MM.1S (cell line): Measurements from ENCODE around the gene SH3D19.
"Not testable (repeated sequence)": the region's sequence is repeated elsewhere in the genome, so short reads cannot be mapped to it uniquely, and the experiment has no call there.

Experiments used
- DNase-seq: peaks from one replicate; pipeline ENCODE4 v3.0.0-alpha.2; 2015
- H2AFZ ChIP-seq: fragments of 300-600 bp; sonication (generic); 2 replicates; pipeline ENCODE4 v1.6.0; 2016; ENCODE audit warnings: antibody characterized with exemption, low read length
- H3F3A ChIP-seq: fragments of 300-600 bp; sonication (generic); 2 replicates; pipeline ENCODE4 v1.6.1; 2016; ENCODE audit warnings: mild to moderate bottlenecking, antibody characterized with exemption, low read length, moderate library complexity, mixed read lengths; ENCODE audit not compliant: insufficient read depth
- H3K27ac ChIP-seq: fragments of 300-600 bp; sonication (generic); 2 replicates; pipeline ENCODE4 v1.5.1; 2016; ENCODE audit warnings: mild to moderate bottlenecking, low read length
- H3K27me3 ChIP-seq: fragments of 300-600 bp; sonication (generic); replicated peaks from 2 replicates; pipeline ENCODE4 v1.6.0; 2016; ENCODE audit warnings: low read length; ENCODE audit not compliant: insufficient read depth
- H3K36me3 ChIP-seq: fragments of 300-600 bp; sonication (generic); replicated peaks from 2 replicates; pipeline ENCODE4 v1.6.1; 2016; ENCODE audit warnings: mild to moderate bottlenecking, low read length, mixed read lengths; ENCODE audit not compliant: insufficient read depth
- H3K4me1 ChIP-seq: fragments of 300-600 bp; sonication (generic); 2 replicates; pipeline ENCODE4 v1.6.1; 2016; ENCODE audit warnings: low read length, mixed read lengths
- H3K4me2 ChIP-seq: fragments of 300-600 bp; sonication (generic); 2 replicates; pipeline ENCODE4 v1.6.0; 2016; ENCODE audit warnings: low read depth, low read length
- H3K4me3 ChIP-seq: fragments of 300-600 bp; sonication (generic); 2 replicates; pipeline ENCODE4 v1.5.1; 2016; ENCODE audit warnings: low read length, mixed read lengths
- H3K79me2 ChIP-seq: fragments of 300-600 bp; sonication (generic); 2 replicates; pipeline ENCODE4 v1.6.1; 2016; ENCODE audit warnings: mixed run types, low read length, mixed read lengths
- H3K9ac ChIP-seq: fragments of 300-600 bp; sonication (generic); 2 replicates; pipeline ENCODE4 v1.6.1; 2016; ENCODE audit warnings: low read length, mixed read lengths
- H3K9me2 ChIP-seq: fragments of 300-600 bp; sonication (generic); replicated peaks from 2 replicates; pipeline ENCODE4 v1.6.1; 2016; ENCODE audit warnings: mild to moderate bottlenecking, low read length, mixed read lengths; ENCODE audit not compliant: insufficient read depth
- H3K9me3 ChIP-seq: fragments of 300-600 bp; sonication (generic); replicated peaks from 2 replicates; pipeline ENCODE4 v1.6.1; 2016; ENCODE audit warnings: mild to moderate bottlenecking, low read length, mixed read lengths; ENCODE audit not compliant: insufficient read depth
- H4K20me1 ChIP-seq: fragments of 300-600 bp; sonication (generic); 2 replicates; pipeline ENCODE4 v1.6.1; 2016; ENCODE audit warnings: mild to moderate bottlenecking, low read length, moderate library complexity, mixed read lengths; ENCODE audit not compliant: insufficient read depth
- EZH2 ChIP-seq: fragments of 300-600 bp; sonication (generic); optimal IDR thresholded peaks from 2 replicates; pipeline ENCODE3; 2017; ENCODE audit warnings: low read depth, mild to moderate bottlenecking, antibody characterized with exemption, low read length, mixed read lengths
- EZH2phosphoT487 ChIP-seq: fragments of 300-600 bp; sonication (generic); IDR thresholded peaks from 2 replicates; pipeline ENCODE4 v1.6.1; 2018; ENCODE audit warnings: antibody characterized with exemption, low read length
- TF ChIP-seq, protein P1 (sequence below): fragments of 300-600 bp; sonication (generic); IDR thresholded peaks from 2 replicates; pipeline ENCODE4 v1.5.1; 2016; ENCODE audit warnings: antibody characterized with exemption, low read length, mixed read lengths

SH3D19 gene

DNA sequence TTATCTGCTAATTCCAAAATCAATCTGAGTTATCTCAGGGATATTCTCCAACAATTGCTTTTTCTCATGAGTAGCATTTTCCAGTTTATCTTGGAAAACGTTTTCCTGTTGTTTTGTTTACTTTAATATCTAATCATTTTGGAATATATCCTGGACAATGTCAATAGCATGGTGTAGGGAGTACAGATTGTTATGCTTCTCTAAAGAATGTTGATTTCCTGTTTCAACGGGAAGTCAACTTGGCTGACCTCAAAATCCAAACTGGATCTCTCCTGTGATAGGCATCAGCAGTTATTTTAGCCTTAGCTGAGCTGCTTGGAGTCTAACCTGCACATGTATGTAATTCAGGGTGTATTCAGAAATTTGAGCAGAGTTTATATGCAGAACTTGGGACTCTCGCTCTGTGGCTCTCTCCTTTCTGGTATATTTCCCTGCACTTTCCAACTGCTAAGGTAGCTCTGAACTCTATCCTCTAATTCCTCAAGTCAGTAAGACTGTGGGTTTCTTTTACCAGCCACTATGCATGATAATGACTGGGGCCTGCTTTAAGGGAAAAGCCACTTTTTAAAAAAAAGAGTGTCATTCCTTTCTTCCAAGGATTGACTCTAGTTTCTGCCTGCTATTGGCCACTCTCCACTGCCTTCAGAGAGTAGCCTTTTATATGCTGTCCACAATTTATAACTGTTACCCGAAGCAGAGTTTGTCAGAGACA, 40.7 kb downstream of the SH3D19 start:
- DNase-seq = no peak
- Histone ChIP-seq H3K79me2 (no peaks in the 10 kb centered on the region), H4K20me1 (no peaks in the 10 kb centered on the region), H3F3A (no peaks in the 10 kb centered on the region), H3K4me1 (no peaks in the 10 kb centered on the region), H3K9me3 (no peaks in the 10 kb centered on the region), H3K9ac (no peak overlapping the region), H3K27ac (no peak overlapping the region), H3K4me3 (no peak overlapping the region), H3K36me3 (no peaks in the 10 kb centered on the region), H2AFZ (no peak overlapping the region), H3K9me2 (no peaks in the 10 kb centered on the region), H3K4me2 (no peak overlapping the region), H3K27me3 (no peaks in the 10 kb centered on the region)
- TF ChIP-seq EZH2 (no peak), EZH2phosphoT487 (no peak)
- TF ChIP-seq, protein P1, sequence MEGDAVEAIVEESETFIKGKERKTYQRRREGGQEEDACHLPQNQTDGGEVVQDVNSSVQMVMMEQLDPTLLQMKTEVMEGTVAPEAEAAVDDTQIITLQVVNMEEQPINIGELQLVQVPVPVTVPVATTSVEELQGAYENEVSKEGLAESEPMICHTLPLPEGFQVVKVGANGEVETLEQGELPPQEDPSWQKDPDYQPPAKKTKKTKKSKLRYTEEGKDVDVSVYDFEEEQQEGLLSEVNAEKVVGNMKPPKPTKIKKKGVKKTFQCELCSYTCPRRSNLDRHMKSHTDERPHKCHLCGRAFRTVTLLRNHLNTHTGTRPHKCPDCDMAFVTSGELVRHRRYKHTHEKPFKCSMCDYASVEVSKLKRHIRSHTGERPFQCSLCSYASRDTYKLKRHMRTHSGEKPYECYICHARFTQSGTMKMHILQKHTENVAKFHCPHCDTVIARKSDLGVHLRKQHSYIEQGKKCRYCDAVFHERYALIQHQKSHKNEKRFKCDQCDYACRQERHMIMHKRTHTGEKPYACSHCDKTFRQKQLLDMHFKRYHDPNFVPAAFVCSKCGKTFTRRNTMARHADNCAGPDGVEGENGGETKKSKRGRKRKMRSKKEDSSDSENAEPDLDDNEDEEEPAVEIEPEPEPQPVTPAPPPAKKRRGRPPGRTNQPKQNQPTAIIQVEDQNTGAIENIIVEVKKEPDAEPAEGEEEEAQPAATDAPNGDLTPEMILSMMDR = no peak

DNA sequence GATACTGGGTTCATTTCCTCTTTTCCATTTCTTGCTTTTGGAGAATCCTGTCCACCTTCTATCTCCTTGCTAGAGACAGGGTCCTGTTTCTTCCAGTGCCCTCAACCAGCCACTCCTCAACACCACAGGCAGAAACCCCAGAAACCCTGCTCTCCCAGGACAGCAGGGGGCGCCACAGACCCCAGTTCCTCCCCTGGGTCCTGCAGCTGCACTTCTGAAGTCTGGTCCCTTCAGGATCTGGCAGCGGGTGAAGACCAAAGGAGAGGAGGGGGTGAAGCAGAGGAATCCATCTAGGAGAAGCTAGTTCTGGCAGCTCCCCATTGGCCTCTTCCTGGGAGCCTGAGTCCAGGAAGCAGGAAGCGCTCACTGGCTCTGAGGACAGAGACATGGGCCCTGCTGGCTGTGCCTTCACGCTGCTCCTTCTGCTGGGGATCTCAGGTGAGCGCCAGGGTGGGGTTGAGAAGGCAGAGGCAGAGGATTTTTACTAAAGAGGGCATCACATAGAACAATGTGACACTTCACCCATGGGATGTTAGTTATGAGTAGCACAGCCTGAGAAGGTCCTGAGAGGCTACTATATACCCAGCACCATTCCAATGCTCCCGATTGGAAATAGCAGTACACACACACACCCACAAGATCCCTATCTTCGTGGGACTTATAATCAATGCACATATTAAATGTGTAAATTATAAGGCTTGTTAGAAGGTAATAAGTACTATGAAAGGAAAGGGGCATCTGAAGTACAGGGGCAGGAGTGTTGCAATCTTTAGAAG, 48.4 kb downstream of the SH3D19 start, which contains the start of gene PRSS48:
TSS of gene PRSS48 (plus strand) at position 375 of the 776 bp plus-strand sequence. CDS start at position 387, 12 bp downstream.
- Histone ChIP-seq H3K9ac (no peak within 1 kb of the TSS), H3K9me3 (no peaks in the 10 kb centered on the region), H3K79me2 (no peaks in the 10 kb centered on the region), H3K9me2 (no peaks in the 10 kb centered on the region), H4K20me1 (no peaks in the 10 kb centered on the region), H3F3A (no peaks in the 10 kb centered on the region), H3K36me3 (no peaks in the 10 kb centered on the region), H3K27me3 (no peaks in the 10 kb centered on the region), H3K4me1 (no peaks in the 10 kb centered on the region), H2AFZ (no peak within 1 kb of the TSS), H3K4me2 (no peak within 1 kb of the TSS), H3K4me3 (no peak within 1 kb of the TSS), H3K27ac (no peak within 1 kb of the TSS)
- TF ChIP-seq, protein P1 = peak; percentile 89
- TF ChIP-seq EZH2 = no peak
- DNase-seq = peak; percentile 58

DNA sequence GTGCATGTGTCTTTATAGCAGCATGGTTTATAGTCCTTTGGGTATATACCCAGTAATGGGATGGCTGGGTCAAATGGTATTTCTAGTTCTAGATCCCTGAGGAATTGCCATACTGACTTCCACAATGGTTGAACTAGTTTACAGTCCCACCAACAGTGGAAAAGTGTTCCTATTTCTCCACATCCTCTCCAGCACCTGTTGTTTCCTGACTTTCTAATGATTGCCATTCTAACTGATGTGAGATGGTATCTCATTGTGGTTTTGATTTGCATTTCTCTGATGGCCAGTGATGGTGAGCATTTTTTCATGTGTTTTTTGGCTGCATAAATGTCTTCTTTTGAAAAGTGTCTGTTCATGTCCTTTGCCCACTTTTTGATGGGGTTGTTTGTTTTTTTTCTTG, 56.5 kb downstream of the SH3D19 start:
- not testable (repeated sequence) for H3K4me1 ChIP-seq, H3K27me3 ChIP-seq, H2AFZ ChIP-seq, H3K9me3 ChIP-seq, H3K9ac ChIP-seq, DNase-seq, H3K36me3 ChIP-seq, H3K4me2 ChIP-seq, H3K4me3 ChIP-seq, H3K27ac ChIP-seq, H3K79me2 ChIP-seq, H3F3A ChIP-seq, H4K20me1 ChIP-seq, H3K9me2 ChIP-seq
